AG09319 (cell line): ENCODE measurements around the gene SLC25A45.

Experiments
- DNase-seq: peaks from one replicate; pipeline ENCODE4 v3.0.0-alpha.2; 2010; ENCODE audit warnings: low read depth; ENCODE audit errors: extremely low read depth
- TF ChIP-seq, protein P1 (sequence below): IDR thresholded peaks from 2 replicates; pipeline ENCODE4 v1.5.1; 2011; ENCODE audit warnings: low read depth, mild to moderate bottlenecking, inconsistent platforms, low read length, moderate library complexity

The SLC25A45 gene

DNA sequence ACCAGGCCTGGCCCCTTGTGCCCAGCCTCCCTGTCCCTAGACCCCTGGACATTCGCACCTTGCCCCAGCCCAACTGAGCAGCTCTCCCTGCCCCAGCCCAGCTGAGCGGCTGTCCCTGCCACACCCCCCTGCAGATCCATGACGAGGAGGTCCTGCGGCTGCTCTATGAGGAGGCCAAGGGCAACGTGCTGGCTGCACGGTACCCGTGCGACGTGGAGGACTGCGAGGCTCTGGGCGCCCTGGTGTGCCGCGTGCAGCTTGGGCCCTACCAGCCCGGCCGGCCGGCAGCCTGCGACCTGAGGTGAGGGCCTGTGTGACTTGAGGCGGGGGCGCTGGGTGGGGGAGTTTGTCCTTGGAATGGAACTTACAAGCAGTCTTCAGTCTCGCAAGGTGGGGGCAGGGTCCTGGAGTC is 11.7 kb upstream of the SLC25A45 start:
- no peak for DNase-seq
- TF ChIP-seq, protein P1, sequence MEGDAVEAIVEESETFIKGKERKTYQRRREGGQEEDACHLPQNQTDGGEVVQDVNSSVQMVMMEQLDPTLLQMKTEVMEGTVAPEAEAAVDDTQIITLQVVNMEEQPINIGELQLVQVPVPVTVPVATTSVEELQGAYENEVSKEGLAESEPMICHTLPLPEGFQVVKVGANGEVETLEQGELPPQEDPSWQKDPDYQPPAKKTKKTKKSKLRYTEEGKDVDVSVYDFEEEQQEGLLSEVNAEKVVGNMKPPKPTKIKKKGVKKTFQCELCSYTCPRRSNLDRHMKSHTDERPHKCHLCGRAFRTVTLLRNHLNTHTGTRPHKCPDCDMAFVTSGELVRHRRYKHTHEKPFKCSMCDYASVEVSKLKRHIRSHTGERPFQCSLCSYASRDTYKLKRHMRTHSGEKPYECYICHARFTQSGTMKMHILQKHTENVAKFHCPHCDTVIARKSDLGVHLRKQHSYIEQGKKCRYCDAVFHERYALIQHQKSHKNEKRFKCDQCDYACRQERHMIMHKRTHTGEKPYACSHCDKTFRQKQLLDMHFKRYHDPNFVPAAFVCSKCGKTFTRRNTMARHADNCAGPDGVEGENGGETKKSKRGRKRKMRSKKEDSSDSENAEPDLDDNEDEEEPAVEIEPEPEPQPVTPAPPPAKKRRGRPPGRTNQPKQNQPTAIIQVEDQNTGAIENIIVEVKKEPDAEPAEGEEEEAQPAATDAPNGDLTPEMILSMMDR = no peak

DNA sequence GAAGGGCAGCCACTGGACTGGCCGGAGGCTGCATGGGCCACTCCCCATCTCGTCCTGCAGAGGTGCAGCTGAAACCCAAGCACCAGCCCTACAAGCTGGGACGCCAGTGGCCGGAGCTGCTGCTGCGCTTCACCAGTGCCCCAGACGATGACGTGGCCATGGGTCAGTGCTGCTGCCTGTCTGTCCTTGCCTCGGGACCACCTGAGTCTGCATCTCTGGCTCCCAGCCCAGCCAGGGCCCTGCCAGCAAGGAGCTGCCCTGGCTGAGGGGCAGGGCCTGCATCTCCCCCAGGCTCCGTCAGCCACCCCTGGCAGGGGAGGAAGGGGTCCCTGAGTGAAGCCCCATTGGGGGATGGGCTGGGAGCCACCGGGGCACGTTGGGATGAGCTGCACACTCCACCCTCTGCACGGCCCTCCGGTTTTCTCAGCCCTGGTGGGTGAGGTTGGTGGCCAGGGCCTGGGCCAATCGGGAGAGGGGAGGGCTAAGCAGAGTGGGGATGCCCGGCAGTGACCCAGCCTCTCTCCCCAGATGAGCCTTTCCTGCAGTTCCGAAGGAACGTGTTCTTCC is 11.2 kb upstream of the SLC25A45 start:
- TF ChIP-seq, protein P1 = no peak
- DNase-seq = no peak

DNA sequence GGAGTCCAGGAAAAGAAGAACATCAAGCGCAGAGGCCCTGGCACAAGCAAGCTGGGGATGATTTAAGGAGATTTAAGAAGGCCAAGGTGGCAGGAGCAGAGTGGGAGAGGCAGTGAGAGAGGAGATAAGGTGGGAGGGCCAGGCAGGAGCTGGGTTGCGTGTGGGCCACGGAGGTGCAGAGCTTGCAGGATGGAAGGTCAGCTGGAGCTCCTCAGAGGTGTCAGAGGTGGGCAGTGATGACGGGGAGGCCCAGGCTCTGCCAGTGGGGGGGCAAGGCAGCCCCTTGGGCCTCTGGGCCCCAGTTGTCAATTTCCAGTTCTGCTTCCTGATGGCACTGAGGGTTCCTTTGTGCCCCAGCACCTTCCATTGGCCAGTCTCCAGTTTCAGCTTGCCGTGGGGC is 10.5 kb upstream of the SLC25A45 start:
- TF ChIP-seq, protein P1 = no peak
- DNase-seq = no peak

DNA sequence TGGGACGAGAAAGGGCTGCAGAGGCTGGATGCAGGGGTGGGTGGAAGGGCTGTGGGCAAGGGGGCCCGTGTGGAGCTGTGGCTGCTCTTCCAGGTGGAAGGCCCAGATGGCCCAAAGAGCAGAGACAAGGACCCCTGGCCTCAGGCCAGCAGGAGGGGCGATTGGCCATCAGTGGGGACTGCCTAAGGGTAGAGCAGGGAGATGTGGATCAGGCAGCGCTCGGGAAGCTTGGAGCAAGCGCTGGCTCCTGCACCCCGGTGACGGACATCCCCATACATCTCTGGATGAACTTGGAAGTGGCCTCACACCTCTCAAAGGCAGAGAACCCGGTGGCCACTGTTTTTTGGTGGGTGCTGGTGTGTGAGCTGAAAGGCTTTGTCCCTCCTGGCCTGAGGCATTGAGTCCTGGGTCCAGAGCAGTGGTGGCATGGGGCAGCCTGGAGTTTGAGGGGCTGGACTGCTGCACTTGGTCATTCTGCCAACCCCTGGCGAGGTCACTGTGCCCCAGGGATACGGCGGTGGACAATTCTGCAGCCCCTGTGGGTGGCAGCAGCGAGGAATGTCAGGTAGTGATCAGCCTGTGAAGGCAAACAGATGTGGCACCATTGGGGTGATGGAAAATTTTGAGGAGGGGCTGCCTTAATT is 9.9 kb upstream of the SLC25A45 start:
- TF ChIP-seq, protein P1 = no peak
- no peak for DNase-seq

DNA sequence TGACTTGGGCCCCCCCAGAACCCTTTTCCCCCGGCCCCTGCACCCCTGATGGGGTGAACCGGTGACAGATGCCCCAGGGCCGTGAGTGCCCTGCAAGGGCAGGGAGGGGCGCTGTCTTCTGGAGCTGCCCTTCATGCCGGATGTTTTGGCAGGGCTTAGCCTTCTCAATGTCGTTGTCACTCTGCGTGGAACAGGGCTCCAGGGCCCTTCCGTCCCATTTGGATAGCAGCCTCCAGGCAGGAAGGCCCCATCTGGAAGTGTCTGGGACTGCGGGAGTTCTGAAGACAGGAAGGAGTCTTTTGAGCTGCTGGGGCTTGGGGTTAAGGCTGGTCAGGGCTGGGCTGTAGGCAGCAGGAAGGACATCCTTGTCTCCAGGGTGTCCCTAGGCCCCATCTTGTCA is 8.6 kb upstream of the SLC25A45 start:
- TF ChIP-seq, protein P1 = no peak; the same call in 1 of the 2 replicates
- no peak for DNase-seq

DNA sequence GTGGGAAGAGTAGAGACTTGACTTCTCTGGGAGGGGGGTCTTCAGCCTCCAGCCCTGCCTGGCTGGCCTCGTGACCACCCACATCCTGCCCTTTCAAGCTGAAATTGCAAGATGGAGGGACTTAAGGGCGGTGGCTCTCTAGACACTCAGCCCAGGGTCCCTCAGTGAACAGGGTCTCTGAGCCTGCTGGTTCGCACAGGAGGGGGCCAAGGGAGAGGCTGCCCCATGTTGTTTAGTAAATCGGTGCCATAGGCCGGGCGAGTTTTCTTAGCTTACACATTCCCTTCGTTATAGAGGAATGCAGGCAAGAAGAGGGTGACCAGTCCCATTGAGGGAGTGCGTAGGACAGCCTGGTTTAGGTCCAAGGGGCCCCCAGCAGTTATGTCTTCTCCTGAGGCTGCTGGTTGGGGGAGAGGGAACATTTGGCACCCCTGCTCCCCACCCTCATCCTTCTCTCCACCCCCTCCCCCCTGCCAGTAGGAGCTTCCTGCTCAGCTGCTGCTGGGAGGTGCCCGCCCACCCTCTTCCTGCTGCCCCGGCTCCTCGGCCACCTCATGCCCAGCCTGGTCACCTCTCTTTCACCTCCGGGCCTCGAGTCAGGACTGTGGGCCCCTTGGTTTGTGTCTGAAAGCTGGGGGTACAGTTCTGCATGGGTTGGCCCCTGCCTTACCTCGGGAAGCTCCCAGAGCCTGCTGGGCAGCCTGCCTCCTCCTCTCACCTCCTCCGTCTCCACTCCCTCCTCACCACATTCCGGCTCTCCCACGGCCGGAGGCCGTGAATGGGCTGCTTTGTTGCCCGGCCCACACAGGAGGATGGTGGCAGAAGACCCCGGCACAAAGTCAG is 7.9 kb upstream of the SLC25A45 start:
- no peak for DNase-seq
- TF ChIP-seq, protein P1 = no peak
